H9 (cell line): ENCODE measurements around the gene WFDC5. TPM values are rescaled to one million over a fixed set of nuclear protein-coding genes. Genes with fewer than 3 reads are reported as not detected.

Experiments
- DNase-seq: peaks from one replicate; pipeline ENCODE4 v3.0.0-alpha.2; 2017
- H2AFZ ChIP-seq: one replicate; pipeline ENCODE4 v1.6.1; 2013; ENCODE audit warnings: mild to moderate bottlenecking, low read length, control low read depth, moderate library complexity
- H2AK5ac ChIP-seq: 2 replicates; pipeline ENCODE4 v1.6.1; 2013; ENCODE audit warnings: low read length, control low read depth, mixed read lengths; ENCODE audit not compliant: insufficient read length
- H2BK120ac ChIP-seq: one replicate; pipeline ENCODE4 v1.6.1; 2013; ENCODE audit warnings: low read depth, mild to moderate bottlenecking, low read length, control low read depth, inconsistent platforms; ENCODE audit not compliant: poor library complexity, severe bottlenecking
- H2BK12ac ChIP-seq: 2 replicates; pipeline ENCODE4 v1.6.1; 2013; ENCODE audit warnings: low read length, control low read depth, mixed read lengths, low read depth; ENCODE audit not compliant: insufficient read length
- H2BK15ac ChIP-seq: 2 replicates; pipeline ENCODE4 v1.6.1; 2013; ENCODE audit warnings: low read depth, low read length, control low read depth
- H2BK20ac ChIP-seq: one replicate; pipeline ENCODE4 v1.6.1; 2013; ENCODE audit warnings: low read depth, mild to moderate bottlenecking, low read length, control low read depth, inconsistent platforms; ENCODE audit not compliant: poor library complexity, severe bottlenecking
- H2BK5ac ChIP-seq: 2 replicates; pipeline ENCODE4 v1.6.1; 2013; ENCODE audit warnings: low read length, control low read depth, mixed read lengths; ENCODE audit not compliant: insufficient read length
- H3K14ac ChIP-seq: 2 replicates; pipeline ENCODE4 v1.6.1; 2013; ENCODE audit warnings: low read length, control low read depth; ENCODE audit not compliant: insufficient read depth
- H3K18ac ChIP-seq: 2 replicates; pipeline ENCODE4 v1.6.1; 2013; ENCODE audit warnings: low read depth, mild to moderate bottlenecking, mixed read lengths, low read length, control low read depth; ENCODE audit not compliant: insufficient read length
- H3K23ac ChIP-seq: 2 replicates; pipeline ENCODE4 v1.6.1; 2013; ENCODE audit warnings: low read length, control low read depth, mixed read lengths, low read depth; ENCODE audit not compliant: insufficient read length
- H3K23me2 ChIP-seq: 2 replicates; pipeline ENCODE4 v1.6.1; 2013; ENCODE audit warnings: low read depth, mild to moderate bottlenecking, mixed read lengths, low read length, control low read depth; ENCODE audit not compliant: insufficient read length, poor library complexity, severe bottlenecking
- H3K27ac ChIP-seq: 2 replicates; pipeline ENCODE4 v1.5.1; 2013; ENCODE audit warnings: low read length, control low read depth, mixed read lengths, low read depth; ENCODE audit not compliant: insufficient read length
- H3K27me3 ChIP-seq: 2 replicates; pipeline ENCODE4 v1.6.1; 2013; ENCODE audit warnings: low read length, control low read depth, inconsistent platforms; ENCODE audit not compliant: insufficient read depth
- H3K4ac ChIP-seq: 2 replicates; pipeline ENCODE4 v1.6.1; 2013; ENCODE audit warnings: low read depth, mild to moderate bottlenecking, control low read depth, inconsistent platforms, low read length, moderate library complexity
- H3K4me1 ChIP-seq: 2 replicates; pipeline ENCODE4 v1.6.1; 2013; ENCODE audit warnings: low read length, control low read depth, inconsistent platforms; ENCODE audit not compliant: insufficient read depth
- H3K4me2 ChIP-seq: 2 replicates; pipeline ENCODE4 v1.6.1; 2013; ENCODE audit warnings: low read length, control low read depth, mixed read lengths; ENCODE audit not compliant: insufficient read length, insufficient read depth
- H3K56ac ChIP-seq: 2 replicates; pipeline ENCODE4 v1.6.1; 2013; ENCODE audit warnings: low read depth, mild to moderate bottlenecking, mixed read lengths, low read length, control low read depth; ENCODE audit not compliant: insufficient read length
- H3K79me1 ChIP-seq: 2 replicates; pipeline ENCODE4 v1.6.1; 2013; ENCODE audit warnings: low read depth, mild to moderate bottlenecking, moderate library complexity, low read length, control low read depth, inconsistent platforms; ENCODE audit not compliant: insufficient read depth, poor library complexity, severe bottlenecking
- H3K79me2 ChIP-seq: 2 replicates; pipeline ENCODE4 v1.6.1; 2013; ENCODE audit warnings: low read length, control low read depth, inconsistent platforms; ENCODE audit not compliant: insufficient read depth
- H3K9ac ChIP-seq: 2 replicates; pipeline ENCODE4 v1.6.1; 2013; ENCODE audit warnings: low read length, control low read depth, mixed read lengths; ENCODE audit not compliant: insufficient read length; ENCODE audit errors: extremely low read depth
- H3K9me3 ChIP-seq: one replicate; pipeline ENCODE4 v1.6.1; 2013; ENCODE audit warnings: low read depth, low read length, inconsistent platforms; ENCODE audit not compliant: control insufficient read depth
- H3T11ph ChIP-seq: one replicate; pipeline ENCODE4 v1.6.1; 2013; ENCODE audit warnings: mild to moderate bottlenecking, low read length, control low read depth, inconsistent platforms
- H4K20me1 ChIP-seq: one replicate; pipeline ENCODE4 v1.6.1; 2013; ENCODE audit not compliant: control insufficient read depth, insufficient read length, insufficient read depth
- H4K5ac ChIP-seq: 2 replicates; pipeline ENCODE4 v1.6.1; 2013; ENCODE audit warnings: low read depth, mild to moderate bottlenecking, mixed read lengths, low read length, control low read depth; ENCODE audit not compliant: insufficient read length
- H4K8ac ChIP-seq: replicated peaks from 2 replicates; pipeline ENCODE4 v1.6.1; 2013; ENCODE audit warnings: low read length, control low read depth, mixed read lengths, low read depth; ENCODE audit not compliant: insufficient read length
- H4K91ac ChIP-seq: 2 replicates; pipeline ENCODE4 v1.6.1; 2013; ENCODE audit warnings: low read depth, mild to moderate bottlenecking, moderate library complexity, mixed read lengths, low read length, control low read depth; ENCODE audit not compliant: insufficient read length
- H3K27ac Mint-ChIP-seq, 3 experiments: 2 replicates in 2 of 3; 3 replicates in 1 of 3; pipeline ENCODE4 v1.8.0; 2020 to 2021; ENCODE audit warnings: mixed read lengths in 3 of 3, mild to moderate bottlenecking in 1 of 3, moderate library complexity in 1 of 3
- H3K27me3 Mint-ChIP-seq: 2 replicates; pipeline ENCODE4 v1.8.0; 2021; ENCODE audit warnings: low read depth, mild to moderate bottlenecking, moderate library complexity, mixed read lengths
- H3K36me3 Mint-ChIP-seq, 3 experiments: 2 replicates in 2 of 3; 3 replicates in 1 of 3; pipeline ENCODE4 v1.8.0; 2020 to 2021; ENCODE audit warnings: low read depth in 3 of 3, mixed read lengths in 3 of 3; ENCODE audit not compliant: insufficient read depth in 1 of 3
- H3K4me1 Mint-ChIP-seq, 2 experiments: 2 replicates each; pipeline ENCODE4 v1.8.0; 2020; ENCODE audit warnings: mixed read lengths in 2 of 2
- H3K4me3 Mint-ChIP-seq, 2 experiments: 2 replicates in 1 of 2; 3 replicates in 1 of 2; pipeline ENCODE4 v1.8.0; 2020 to 2021; ENCODE audit warnings: mild to moderate bottlenecking in 2 of 2, mixed read lengths in 2 of 2, moderate library complexity in 1 of 2
- H3K9me3 Mint-ChIP-seq, 2 experiments: 2 replicates in 1 of 2; 3 replicates in 1 of 2; pipeline ENCODE4 v1.8.0; 2020; ENCODE audit warnings: mild to moderate bottlenecking in 2 of 2, mixed read lengths in 2 of 2, moderate library complexity in 1 of 2
- WGBS: extraction: QIAGEN DNeasy Blood & Tissue Kit; methylation state at CpG from one replicate; pipeline ENCODE4 v1.1.7; 2013; ENCODE audit warnings: missing lambda C conversion rate, low lambda C conversion rate, mixed read lengths; ENCODE audit not compliant: insufficient read length; ENCODE audit errors: extremely low coverage; 5-methylcytosine and 5-hydroxymethylcytosine counted together
- total RNA-seq: library from RNA; stranded (reverse); gene quantifications from 2 replicates; pipeline ENCODE4 v1.2.1, GENCODE V29; 2021
- TF ChIP-seq, protein P1 (sequence below): fragments of 200-600 bp; sonication (generic); conservative IDR thresholded peaks from 3 replicates; pipeline ENCODE4 v1.8.0; 2021; ENCODE audit warnings: antibody characterized with exemption, mild to moderate bottlenecking

WFDC5 gene
- total RNA-seq, 1 experiment from 2014 or later = not detected

- H3K23ac ChIP-seq = no peak within 1 kb of the TSS
- no peak within 1 kb of the TSS for H2BK15ac ChIP-seq
- no peak within 1 kb of the TSS for H2BK12ac ChIP-seq
- H3T11ph ChIP-seq = no peak within 1 kb of the TSS
- peak within 1 kb of the TSS; percentile 55 to 73 for H3K4me3 Mint-ChIP-seq
- H3K23me2 ChIP-seq = no peaks in the 10 kb centered on the region
- H3K27me3 ChIP-seq = no peaks in the 10 kb centered on the region; the same call in 1 of the 2 replicates
- H2AK5ac ChIP-seq = no peak within 1 kb of the TSS
- TF ChIP-seq, protein P1, sequence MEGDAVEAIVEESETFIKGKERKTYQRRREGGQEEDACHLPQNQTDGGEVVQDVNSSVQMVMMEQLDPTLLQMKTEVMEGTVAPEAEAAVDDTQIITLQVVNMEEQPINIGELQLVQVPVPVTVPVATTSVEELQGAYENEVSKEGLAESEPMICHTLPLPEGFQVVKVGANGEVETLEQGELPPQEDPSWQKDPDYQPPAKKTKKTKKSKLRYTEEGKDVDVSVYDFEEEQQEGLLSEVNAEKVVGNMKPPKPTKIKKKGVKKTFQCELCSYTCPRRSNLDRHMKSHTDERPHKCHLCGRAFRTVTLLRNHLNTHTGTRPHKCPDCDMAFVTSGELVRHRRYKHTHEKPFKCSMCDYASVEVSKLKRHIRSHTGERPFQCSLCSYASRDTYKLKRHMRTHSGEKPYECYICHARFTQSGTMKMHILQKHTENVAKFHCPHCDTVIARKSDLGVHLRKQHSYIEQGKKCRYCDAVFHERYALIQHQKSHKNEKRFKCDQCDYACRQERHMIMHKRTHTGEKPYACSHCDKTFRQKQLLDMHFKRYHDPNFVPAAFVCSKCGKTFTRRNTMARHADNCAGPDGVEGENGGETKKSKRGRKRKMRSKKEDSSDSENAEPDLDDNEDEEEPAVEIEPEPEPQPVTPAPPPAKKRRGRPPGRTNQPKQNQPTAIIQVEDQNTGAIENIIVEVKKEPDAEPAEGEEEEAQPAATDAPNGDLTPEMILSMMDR = peak; percentile 31; the same call in 2 of the 3 replicates
- no peaks in the 10 kb centered on the region for H3K79me1 ChIP-seq
- no peak within 1 kb of the TSS for H4K5ac ChIP-seq
- no peak within 1 kb of the TSS for H3K4ac ChIP-seq
- no peak within 1 kb of the TSS for H3K18ac ChIP-seq
- H2AFZ ChIP-seq = no peak within 1 kb of the TSS
- no peak within 1 kb of the TSS for H3K14ac ChIP-seq
- H2BK120ac ChIP-seq = no peak within 1 kb of the TSS
- no peak within 1 kb of the TSS for H3K56ac ChIP-seq
- peaks cover 11% of the 10 kb centered on the region in 2 experiments for H3K4me1 Mint-ChIP-seq
- no peak within 1 kb of the TSS for H2BK5ac ChIP-seq
- H4K91ac ChIP-seq = no peak within 1 kb of the TSS
- H3K27ac ChIP-seq = no peak within 1 kb of the TSS
- H4K20me1 ChIP-seq = no peaks in the 10 kb centered on the region
- no peak within 1 kb of the TSS for H2BK20ac ChIP-seq
- peaks cover 56% of the 10 kb centered on the region for H3K27me3 Mint-ChIP-seq
- H3K9ac ChIP-seq = no peak within 1 kb of the TSS
- no peaks in the 10 kb centered on the region for H3K9me3 ChIP-seq
- no peak within 1 kb of the TSS for H4K8ac ChIP-seq
- peak within 1 kb of the TSS; percentile 35 for H3K4me2 ChIP-seq
- WGBS = no CpG with 5 or more reads among the region's 38 CpGs
- DNase-seq = peak; percentile 81
- no peak within 1 kb of the TSS for H3K27ac Mint-ChIP-seq
- peaks cover 0 to 4% of the 10 kb centered on the region in 2 experiments; a peak in 3 of 5 replicates for H3K9me3 Mint-ChIP-seq
- no peaks in the 10 kb centered on the region for H3K79me2 ChIP-seq
- H3K4me1 ChIP-seq = no peaks in the 10 kb centered on the region; the same call in 1 of the 2 replicates
- H3K36me3 Mint-ChIP-seq = peaks cover 2 to 4% (median 2%) of the 10 kb centered on the region in 3 experiments; a peak in 5 of 7 replicates
These were observed 14.3 kb downstream of the WFDC5 start, which contains the start of gene KCNS1 for GRCh38 chr20:45100563-45101245. Gene KCNS1 (minus strand): TSS chr20:45101127. CDS start chr20:45099236, 1,891 bp downstream.
